ENCODE results near the gene ITIH1. TPM values are rescaled to one million over a fixed set of nuclear protein-coding genes. Genes with fewer than 3 reads are reported as not detected.

Gene ITIH1
- total RNA-seq, 1 experiment from 2014 or later: 0.31 TPM

GRCh38 chr3:52739730-52740129, 37.7 kb upstream of the ITIH1 start:
- intact Hi-C loops (cut with micrococcal nuclease; ENCODE audit: unreplicated experiment) (loop anchor here (10.0 kb wide), 1 partner anchor 85 kb away; no protein-coding TSS in a partner anchor), in situ Hi-C loops (cut with HindIII; ENCODE audit: low pct_unique_long_range_greater_than_20kb, low sequenced_read_pairs) (no loop called here)
- ChIA-PET CTCF (no interaction called here), POLR2A (no interaction called here)
- Histone ChIP-seq H3K9me3 (ENCODE audit: control insufficient read depth, insufficient read depth, low read depth, low read length) (no peaks in the 10 kb centered on the region; the same call in 1 of the 2 replicates), H3K36me3 (ENCODE audit: control insufficient read depth, insufficient read depth, low read length) (peaks cover 7% of the 10 kb centered on the region; the same call in 1 of the 2 replicates), H3K4me1 (ENCODE audit: control insufficient read depth, insufficient read depth, low read length) (no peaks in the 10 kb centered on the region), H3K4me3 (ENCODE audit: low read depth in 2 of 2, low read length in 2 of 2) (no peak overlapping the region), H3K27ac (ENCODE audit: low read length) (no peak overlapping the region), H3K27me3 (ENCODE audit: control insufficient read depth, insufficient read depth, low read length) (no peaks in the 10 kb centered on the region)
- no peak for DNase-seq (ENCODE audit: low read depth, low spot score)
- TF ChIP-seq TCF7L2 (IDR thresholded peaks at IDR 0.05; ENCODE audit: low read depth, low read length) (no peak), SIN3A (IDR thresholded peaks at IDR 0.05; ENCODE audit: borderline replicate concordance, insufficient read depth, low read depth, low read length) (no peak), REST (IDR thresholded peaks at IDR 0.05; ENCODE audit: insufficient read depth in 1 of 2, low read depth in 2 of 2, low read length in 1 of 2) (no peak), CTCF (IDR thresholded peaks at IDR 0.05) (no peak), POLR2AphosphoS5 (IDR thresholded peaks at IDR 0.05; ENCODE audit: low read depth, low read length) (no peak)
- no TSS peak for BruUV-seq (replicated peaks)
- ATAC-seq: no peak

GRCh38 chr3:52742418-52743041, 34.9 kb upstream of the ITIH1 start:
- CTCF ChIA-PET: interaction anchor here (0.6 to 0.7 kb wide), 3 partner anchors 19 to 1463 kb away, joined by 3 to 4 read pairs (median 3); no protein-coding TSS in a partner anchor
- no TSS peak for BruUV-seq (replicated peaks)
- peaks cover 2% of the 10 kb centered on the region; the same call in 1 of the 2 replicates for H3K36me3 ChIP-seq (ENCODE audit: control insufficient read depth, insufficient read depth, low read length)

More at GRCh38 chr3:52742418-52743041, 34.9 kb upstream of the ITIH1 start:
- POLR2A ChIA-PET: no interaction called here
- H3K4me1 ChIP-seq (ENCODE audit: control insufficient read depth, insufficient read depth, low read length): no peaks in the 10 kb centered on the region
- no peak overlapping the region for H3K27ac ChIP-seq (ENCODE audit: low read length)
- TF ChIP-seq REST (IDR thresholded peaks at IDR 0.05; ENCODE audit: insufficient read depth in 1 of 2, low read depth in 2 of 2, low read length in 1 of 2) (no peak), SIN3A (IDR thresholded peaks at IDR 0.05; ENCODE audit: borderline replicate concordance, insufficient read depth, low read depth, low read length) (no peak), CTCF (IDR thresholded peaks at IDR 0.05) (peak; percentile 59)
- H3K27me3 ChIP-seq (ENCODE audit: control insufficient read depth, insufficient read depth, low read length): no peaks in the 10 kb centered on the region
- ATAC-seq (peak; percentile 69; the same call in 1 of the 2 replicates), DNase-seq (ENCODE audit: low read depth, low spot score) (peak; percentile 17)
- H3K9me3 ChIP-seq (ENCODE audit: control insufficient read depth, insufficient read depth, low read depth, low read length): no peaks in the 10 kb centered on the region
- H3K4me3 ChIP-seq (ENCODE audit: low read depth in 2 of 2, low read length in 2 of 2): no peak overlapping the region
- intact Hi-C loops (cut with micrococcal nuclease; ENCODE audit: unreplicated experiment): loop anchor here (10.0 kb wide), 1 partner anchor 82 kb away; no protein-coding TSS in a partner anchor
- in situ Hi-C loops (cut with HindIII; ENCODE audit: low pct_unique_long_range_greater_than_20kb, low sequenced_read_pairs): no loop called here

Measured in Panc1 (cell line).